ENCODE measurements around the gene MAN2A2. TPM values are rescaled to one million over a fixed set of nuclear protein-coding genes. Genes with fewer than 3 reads are reported as not detected.

MAN2A2 gene
- total RNA-seq, 1 donor from 2014 or later: 257 TPM

- intact Hi-C loops (cut with micrococcal nuclease): loop anchor here (1.0 to 5.0 kb wide), 4 partner anchors 77 to 566 kb away; no protein-coding TSS in a partner anchor
These were observed 53.4 kb downstream of the MAN2A2 start for GRCh38 chr15:90956274-90957030.

GRCh38 chr15:90957031-90957790 is 54.1 kb downstream of the MAN2A2 start:
- intact Hi-C loops (cut with micrococcal nuclease): loop anchor here (5.0 kb wide), 1 partner anchor 565 kb away; no protein-coding TSS in a partner anchor

GRCh38 chr15:90957791-90958190 is 54.7 kb downstream of the MAN2A2 start:
- intact Hi-C loops (cut with micrococcal nuclease): loop anchor here (5.0 kb wide), 1 partner anchor 565 kb away; no protein-coding TSS in a partner anchor

GRCh38 chr15:90959028-90959595 is 56.0 kb downstream of the MAN2A2 start:
- intact Hi-C loops (cut with micrococcal nuclease): loop anchor here (5.0 kb wide), 1 partner anchor 563 kb away; no protein-coding TSS in a partner anchor

GRCh38 chr15:90959894-90960293 is 56.8 kb downstream of the MAN2A2 start:
- intact Hi-C loops (cut with micrococcal nuclease): loop anchor here (5.0 kb wide), 1 partner anchor 562 kb away; no protein-coding TSS in a partner anchor

- intact Hi-C loops (cut with micrococcal nuclease): no loop called here
These were observed 57.4 kb downstream of the MAN2A2 start for GRCh38 chr15:90960298-90961091.

GRCh38 chr15:90962021-90962420 is 58.9 kb downstream of the MAN2A2 start:
- intact Hi-C loops (cut with micrococcal nuclease): no loop called here

GRCh38 chr15:90966262-90966661 is 63.2 kb downstream of the MAN2A2 start:
- intact Hi-C loops (cut with micrococcal nuclease): no loop called here

- intact Hi-C loops (cut with micrococcal nuclease): no loop called here
These were observed 64.1 kb downstream of the MAN2A2 start for GRCh38 chr15:90967206-90967605.

GRCh38 chr15:90968434-90968833 is 65.3 kb downstream of the MAN2A2 start:
- intact Hi-C loops (cut with micrococcal nuclease): no loop called here

GRCh38 chr15:90970274-90970673 is 67.2 kb downstream of the MAN2A2 start:
- intact Hi-C loops (cut with micrococcal nuclease): no loop called here

GRCh38 chr15:90972133-90972532 is 69.0 kb downstream of the MAN2A2 start:
- intact Hi-C loops (cut with micrococcal nuclease): no loop called here

Other genes with a start within 250 kb of the MAN2A2 start
- gene BLM, start 186.0 kb upstream of the MAN2A2 start, total RNA-seq: 74.7 and 75.3 TPM in 2 replicates
- 933 and 935 TPM in 2 replicates for gene FURIN, start 34.7 kb upstream of the MAN2A2 start, total RNA-seq
- gene FES, start 18.8 kb upstream of the MAN2A2 start, total RNA-seq: 168 and 170 TPM in 2 replicates
- gene HDDC3, start 29.2 kb downstream of the MAN2A2 start, total RNA-seq: 28.6 and 33.4 TPM in 2 replicates
- 70.6 and 77.6 TPM in 2 replicates for gene UNC45A, start 32.0 kb downstream of the MAN2A2 start, total RNA-seq
- gene RCCD1, start 51.6 kb downstream of the MAN2A2 start, total RNA-seq: 21.9 and 22.1 TPM in 2 replicates
- gene PRC1, start 91.2 kb downstream of the MAN2A2 start, total RNA-seq: 98.6 and 105 TPM in 2 replicates
- 22.7 and 23.3 TPM in 2 replicates for gene VPS33B, start 119.3 kb downstream of the MAN2A2 start, total RNA-seq
- gene SV2B, start 197.0 kb downstream of the MAN2A2 start, total RNA-seq: 0.02 TPM in 1 of 2 replicates, not detected in the other